Neural cell (in vitro differentiated cells): ENCODE results near the gene LIN37.

ENCODE experiments used
- POLR2AphosphoS5 ChIP-seq: IDR thresholded peaks from 2 replicates; pipeline ENCODE4 v1.6.1; 2012
- TF ChIP-seq, protein P1 (sequence below): fragments of 450-650 bp; IDR thresholded peaks from 2 replicates; pipeline ENCODE4 v1.5.1; 2014; ENCODE audit warnings: antibody characterized with exemption, mild to moderate bottlenecking, moderate library complexity; ENCODE audit not compliant: poor library complexity, severe bottlenecking

- TF ChIP-seq POLR2AphosphoS5 = no peak
- TF ChIP-seq, protein P1, sequence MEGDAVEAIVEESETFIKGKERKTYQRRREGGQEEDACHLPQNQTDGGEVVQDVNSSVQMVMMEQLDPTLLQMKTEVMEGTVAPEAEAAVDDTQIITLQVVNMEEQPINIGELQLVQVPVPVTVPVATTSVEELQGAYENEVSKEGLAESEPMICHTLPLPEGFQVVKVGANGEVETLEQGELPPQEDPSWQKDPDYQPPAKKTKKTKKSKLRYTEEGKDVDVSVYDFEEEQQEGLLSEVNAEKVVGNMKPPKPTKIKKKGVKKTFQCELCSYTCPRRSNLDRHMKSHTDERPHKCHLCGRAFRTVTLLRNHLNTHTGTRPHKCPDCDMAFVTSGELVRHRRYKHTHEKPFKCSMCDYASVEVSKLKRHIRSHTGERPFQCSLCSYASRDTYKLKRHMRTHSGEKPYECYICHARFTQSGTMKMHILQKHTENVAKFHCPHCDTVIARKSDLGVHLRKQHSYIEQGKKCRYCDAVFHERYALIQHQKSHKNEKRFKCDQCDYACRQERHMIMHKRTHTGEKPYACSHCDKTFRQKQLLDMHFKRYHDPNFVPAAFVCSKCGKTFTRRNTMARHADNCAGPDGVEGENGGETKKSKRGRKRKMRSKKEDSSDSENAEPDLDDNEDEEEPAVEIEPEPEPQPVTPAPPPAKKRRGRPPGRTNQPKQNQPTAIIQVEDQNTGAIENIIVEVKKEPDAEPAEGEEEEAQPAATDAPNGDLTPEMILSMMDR = no peak
These were observed 20.2 kb upstream of the LIN37 start for GRCh38 chr19:35727956-35728706.
